ENCODE data around the gene AIMP2.

DNA sequence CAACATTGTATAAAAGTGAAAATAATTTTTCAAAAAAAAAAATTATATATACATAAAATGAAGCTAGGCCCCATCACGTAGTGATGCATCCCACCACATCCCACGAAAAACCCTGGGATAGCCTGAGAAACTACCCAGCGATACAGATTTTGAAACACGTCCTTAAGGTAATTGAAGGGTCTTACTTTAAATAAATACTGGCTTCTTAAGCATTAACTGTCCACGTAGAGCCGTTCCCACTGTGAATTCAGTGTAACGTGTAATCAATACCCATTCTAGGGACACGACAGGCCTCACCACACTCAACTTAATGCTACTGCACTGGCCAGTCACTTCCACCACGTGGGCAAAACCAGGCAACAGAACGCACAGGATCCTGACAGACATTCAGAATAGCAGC is 26.1 kb downstream of the AIMP2 start:
- TF ChIP-seq, protein P1, sequence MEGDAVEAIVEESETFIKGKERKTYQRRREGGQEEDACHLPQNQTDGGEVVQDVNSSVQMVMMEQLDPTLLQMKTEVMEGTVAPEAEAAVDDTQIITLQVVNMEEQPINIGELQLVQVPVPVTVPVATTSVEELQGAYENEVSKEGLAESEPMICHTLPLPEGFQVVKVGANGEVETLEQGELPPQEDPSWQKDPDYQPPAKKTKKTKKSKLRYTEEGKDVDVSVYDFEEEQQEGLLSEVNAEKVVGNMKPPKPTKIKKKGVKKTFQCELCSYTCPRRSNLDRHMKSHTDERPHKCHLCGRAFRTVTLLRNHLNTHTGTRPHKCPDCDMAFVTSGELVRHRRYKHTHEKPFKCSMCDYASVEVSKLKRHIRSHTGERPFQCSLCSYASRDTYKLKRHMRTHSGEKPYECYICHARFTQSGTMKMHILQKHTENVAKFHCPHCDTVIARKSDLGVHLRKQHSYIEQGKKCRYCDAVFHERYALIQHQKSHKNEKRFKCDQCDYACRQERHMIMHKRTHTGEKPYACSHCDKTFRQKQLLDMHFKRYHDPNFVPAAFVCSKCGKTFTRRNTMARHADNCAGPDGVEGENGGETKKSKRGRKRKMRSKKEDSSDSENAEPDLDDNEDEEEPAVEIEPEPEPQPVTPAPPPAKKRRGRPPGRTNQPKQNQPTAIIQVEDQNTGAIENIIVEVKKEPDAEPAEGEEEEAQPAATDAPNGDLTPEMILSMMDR (IDR thresholded peaks at IDR 0.05), result no peak
- TF ChIP-seq POLR2AphosphoS5 (IDR thresholded peaks at IDR 0.05) (no peak), POLR2A (IDR thresholded peaks at IDR 0.05) (no peak)
